ENCODE results near the gene C1GALT1.

DNA sequence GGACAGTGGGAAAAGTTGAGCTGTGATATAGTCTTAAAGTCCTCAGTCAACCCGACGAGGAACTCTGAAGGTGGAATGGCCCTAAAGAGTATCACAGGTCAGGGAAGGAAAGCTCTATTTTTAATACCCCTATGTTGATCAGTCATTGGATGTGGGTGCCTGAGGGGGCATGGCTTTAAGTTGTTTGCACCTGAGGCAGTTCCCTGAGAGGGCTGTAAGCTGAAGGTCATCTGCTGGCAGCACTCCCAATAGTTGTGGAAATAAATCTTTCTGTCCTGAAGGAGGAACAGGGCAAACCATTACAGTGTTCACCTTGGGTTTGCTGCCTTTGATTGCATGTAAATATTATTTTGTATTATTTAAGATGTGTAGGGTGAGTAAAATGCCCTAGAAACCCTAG, 17.8 kb upstream of the C1GALT1 start:
- no peak for TF ChIP-seq NR1H2 (CRISPR knock-in tag; IDR thresholded peaks at IDR 0.05)
- TF ChIP-seq CTCF (IDR thresholded peaks at IDR 0.05), result no peak
- TF ChIP-seq TEAD4 (CRISPR knock-in tag; IDR thresholded peaks at IDR 0.05), result no peak
- no peak for TF ChIP-seq MAX (CRISPR knock-in tag; IDR thresholded peaks at IDR 0.05)
- no peak for TF ChIP-seq GABPB1 (CRISPR knock-in tag; IDR thresholded peaks at IDR 0.05)
- TF ChIP-seq HMGA2 (CRISPR knock-in tag; IDR thresholded peaks at IDR 0.05), result no peak
- no peak for TF ChIP-seq SP1 (CRISPR knock-in tag; conservative IDR thresholded peaks at IDR 0.05)
- TF ChIP-seq ZNF121 (CRISPR knock-in tag; IDR thresholded peaks at IDR 0.05), result no peak
- no peak for TF ChIP-seq ZNF263 (CRISPR knock-in tag; IDR thresholded peaks at IDR 0.05; ENCODE audit: low read depth)
- TF ChIP-seq, protein P1, sequence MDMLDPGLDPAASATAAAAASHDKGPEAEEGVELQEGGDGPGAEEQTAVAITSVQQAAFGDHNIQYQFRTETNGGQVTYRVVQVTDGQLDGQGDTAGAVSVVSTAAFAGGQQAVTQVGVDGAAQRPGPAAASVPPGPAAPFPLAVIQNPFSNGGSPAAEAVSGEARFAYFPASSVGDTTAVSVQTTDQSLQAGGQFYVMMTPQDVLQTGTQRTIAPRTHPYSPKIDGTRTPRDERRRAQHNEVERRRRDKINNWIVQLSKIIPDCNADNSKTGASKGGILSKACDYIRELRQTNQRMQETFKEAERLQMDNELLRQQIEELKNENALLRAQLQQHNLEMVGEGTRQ (CRISPR knock-in tag; IDR thresholded peaks at IDR 0.05), result no peak

Data from WTC11 (cell line).